Fibroblast of lung (primary cell): Measurements from ENCODE around the gene GPR22.

Experiments used
- CTCF ChIP-seq, 2 donors: IDR thresholded peaks in 1 of 2; conservative IDR thresholded peaks in 1 of 2; 1 replicate in 1 of 2; 2 replicates in 1 of 2; pipeline ENCODE4 v1.5.1; 2011 to 2012; ENCODE audit warnings: low read length in 2 of 2, control low read depth in 1 of 2, inconsistent platforms in 1 of 2, low read depth in 1 of 2, mild to moderate bottlenecking in 1 of 2
- EZH2 ChIP-seq: IDR thresholded peaks from 2 replicates; pipeline ENCODE4 v1.5.1; 2012; ENCODE audit warnings: low read length, control low read depth, mild to moderate bottlenecking; ENCODE audit errors: missing control alignments

- TF ChIP-seq CTCF (conservative IDR thresholded peaks at IDR 0.05 in 1 of 2, IDR thresholded peaks at IDR 0.05 in 1 of 2; ENCODE audit: low read depth in 1 of 2, low read length in 2 of 2): no peak
- TF ChIP-seq EZH2: no peak
These were observed 1.6 kb downstream of the GPR22 start for GRCh38 chr7:107471292-107472070.
